DOHH2 (cell line): ENCODE measurements around the gene CD96.

Source experiments
- H3F3A ChIP-seq: fragments of 200-600 bp; sonication (generic), shearing (Covaris generic); 2 replicates; pipeline ENCODE4 v1.6.0; 2016; ENCODE audit warnings: antibody characterized with exemption, mild to moderate bottlenecking; ENCODE audit not compliant: control insufficient read depth, insufficient read depth
- H3K27ac ChIP-seq: fragments of 200-600 bp; sonication (generic); 2 replicates; pipeline ENCODE4 v1.5.1; 2014; ENCODE audit warnings: low read depth, mild to moderate bottlenecking, low read length, moderate library complexity
- H3K27me3 ChIP-seq: fragments of 200-600 bp; sonication (generic); 2 replicates; pipeline ENCODE4 v1.6.1; 2014; ENCODE audit warnings: mild to moderate bottlenecking, low read length, mixed read lengths; ENCODE audit not compliant: control insufficient read depth
- H3K36me3 ChIP-seq: fragments of 200-600 bp; sonication (generic); 2 replicates; pipeline ENCODE4 v1.6.1; 2014; ENCODE audit warnings: mild to moderate bottlenecking, low read length, moderate library complexity, mixed read lengths; ENCODE audit not compliant: control insufficient read depth
- H3K4me1 ChIP-seq: fragments of 200-600 bp; sonication (generic); 2 replicates; pipeline ENCODE4 v1.6.1; 2014; ENCODE audit warnings: mild to moderate bottlenecking, low read length, mixed read lengths; ENCODE audit not compliant: control insufficient read depth
- H3K4me2 ChIP-seq: fragments of 200-600 bp; sonication (generic); 2 replicates; pipeline ENCODE4 v1.6.0; 2014; ENCODE audit warnings: mild to moderate bottlenecking, low read length, moderate library complexity
- H3K4me3 ChIP-seq: fragments of 200-600 bp; sonication (generic); 2 replicates; pipeline ENCODE4 v1.5.1; 2014; ENCODE audit warnings: mild to moderate bottlenecking, low read length, mixed read lengths
- H3K79me2 ChIP-seq: fragments of 200-600 bp; sonication (generic); 2 replicates; pipeline ENCODE4 v1.6.1; 2014; ENCODE audit warnings: mild to moderate bottlenecking, low read length, mixed read lengths; ENCODE audit not compliant: control insufficient read depth
- H3K9me2 ChIP-seq: fragments of 200-600 bp; sonication (generic); replicated peaks from 2 replicates; pipeline ENCODE4 v1.6.1; 2014; ENCODE audit warnings: mild to moderate bottlenecking, low read length, mixed read lengths; ENCODE audit not compliant: control insufficient read depth
- H3K9me3 ChIP-seq: fragments of 200-600 bp; sonication (generic); 2 replicates; pipeline ENCODE4 v1.6.1; 2014; ENCODE audit warnings: antibody characterized with exemption, low read length, mixed read lengths; ENCODE audit not compliant: control insufficient read depth, insufficient read depth
- H4K20me1 ChIP-seq: fragments of 200-600 bp; sonication (generic); 2 replicates; pipeline ENCODE4 v1.6.0; 2014; ENCODE audit warnings: low read depth, mild to moderate bottlenecking, antibody characterized with exemption, low read length, moderate library complexity; ENCODE audit not compliant: control insufficient read depth, insufficient read depth
- CTCF ChIP-seq: fragments of 200-600 bp; sonication (generic); IDR thresholded peaks from one replicate; pipeline ENCODE4 v1.5.1; 2014; ENCODE audit warnings: antibody characterized with exemption, mild to moderate bottlenecking, low read depth, low read length; ENCODE audit not compliant: poor library complexity, severe bottlenecking
- EZH2phosphoT487 ChIP-seq: fragments of 200-600 bp; sonication (generic); IDR thresholded peaks from 2 replicates; pipeline ENCODE4 v1.6.1; 2017; ENCODE audit warnings: borderline replicate concordance, mild to moderate bottlenecking, antibody characterized with exemption, low read length, moderate library complexity, mixed read lengths

Gene CD96

GRCh38 chr3:111648991-111649579 is 107.1 kb downstream of the CD96 start:
- Histone ChIP-seq H4K20me1 (no peaks in the 10 kb centered on the region), H3F3A (no peaks in the 10 kb centered on the region), H3K9me3 (no peaks in the 10 kb centered on the region), H3K36me3 (no peaks in the 10 kb centered on the region), H3K4me3 (no peak overlapping the region), H3K27ac (no peak overlapping the region), H3K79me2 (no peaks in the 10 kb centered on the region), H3K4me2 (no peak overlapping the region), H3K27me3 (no peaks in the 10 kb centered on the region), H3K9me2 (no peaks in the 10 kb centered on the region), H3K4me1 (no peaks in the 10 kb centered on the region)
- TF ChIP-seq CTCF (no peak), EZH2phosphoT487 (no peak)

GRCh38 chr3:111650378-111651275 is 108.6 kb downstream of the CD96 start:
- H3K4me2 ChIP-seq: no peak overlapping the region
- no peaks in the 10 kb centered on the region for H3K27me3 ChIP-seq
- H3K79me2 ChIP-seq: no peaks in the 10 kb centered on the region
- no peaks in the 10 kb centered on the region for H3K36me3 ChIP-seq
- H3F3A ChIP-seq: no peaks in the 10 kb centered on the region
- no peak overlapping the region for H3K27ac ChIP-seq
- no peaks in the 10 kb centered on the region for H3K4me1 ChIP-seq
- TF ChIP-seq EZH2phosphoT487: no peak
- TF ChIP-seq CTCF: no peak
- H3K4me3 ChIP-seq: no peak overlapping the region
- no peaks in the 10 kb centered on the region for H3K9me3 ChIP-seq
- H4K20me1 ChIP-seq: no peaks in the 10 kb centered on the region
- no peaks in the 10 kb centered on the region for H3K9me2 ChIP-seq

GRCh38 chr3:111652492-111653180 is 110.6 kb downstream of the CD96 start:
- Histone ChIP-seq H4K20me1 (no peaks in the 10 kb centered on the region), H3K4me3 (no peak overlapping the region), H3K79me2 (no peaks in the 10 kb centered on the region), H3K4me1 (no peaks in the 10 kb centered on the region), H3K27ac (no peak overlapping the region), H3K36me3 (no peaks in the 10 kb centered on the region), H3K9me3 (no peaks in the 10 kb centered on the region), H3F3A (no peaks in the 10 kb centered on the region), H3K27me3 (no peaks in the 10 kb centered on the region), H3K9me2 (no peaks in the 10 kb centered on the region), H3K4me2 (no peak overlapping the region)
- TF ChIP-seq EZH2phosphoT487 (no peak), CTCF (no peak)
